Activated B cell treated with CpG ODN at 0.5 μM for 24 hours (primary cell): ENCODE results near the gene GGA1. TPM values are rescaled to one million over a fixed set of nuclear protein-coding genes. Genes with fewer than 3 reads are reported as not detected.
A peak's percentile ranks its signal among the peaks of the same experiment; 100 is the strongest.
"Not testable (repeated sequence)": the region's sequence is repeated elsewhere in the genome, so short reads cannot be mapped to it uniquely, and the experiment has no call there.

ENCODE experiments used
- ATAC-seq: fragments of 200-7000 bp; cut with Tn5 transposase; one replicate; pipeline ENCODE4 v1.10.0; 2021; ENCODE audit warnings: low read depth, mild to moderate bottlenecking, moderate library complexity
- CTCF ChIA-PET: fragments of 350-600 bp; sonication (Branson Sonifier 250); formaldehyde crosslinking; loops from one replicate; lab custom pipeline; 2021; ENCODE audit warnings: antibody characterized with exemption; lab: Charles Lee
- POLR2A ChIA-PET: fragments of 350-600 bp; sonication (Branson Sonifier 250); formaldehyde crosslinking; loops from one replicate; lab custom pipeline; 2021; ENCODE audit warnings: antibody characterized with exemption; lab: Charles Lee
- DNase-seq: peaks from one replicate; pipeline ENCODE4 v3.0.0; 2022
- H3K27ac Mint-ChIP-seq: one replicate; pipeline ENCODE4 v1.8.0; 2020; ENCODE audit warnings: mixed read lengths
- H3K27me3 Mint-ChIP-seq: one replicate; pipeline ENCODE4 v1.8.0; 2021; ENCODE audit warnings: mixed read lengths
- H3K36me3 Mint-ChIP-seq: one replicate; pipeline ENCODE4 v1.8.0; 2021; ENCODE audit warnings: low read depth, mixed read lengths
- H3K4me1 Mint-ChIP-seq: one replicate; pipeline ENCODE4 v1.8.0; 2021; ENCODE audit warnings: mixed read lengths
- H3K4me3 Mint-ChIP-seq: one replicate; pipeline ENCODE4 v1.8.0; 2020; ENCODE audit warnings: mild to moderate bottlenecking, mixed read lengths
- H3K9me3 Mint-ChIP-seq: one replicate; pipeline ENCODE4 v1.8.0; 2020; ENCODE audit warnings: mixed read lengths
- CTCF ChIP-seq: fragments of 200-600 bp; IDR thresholded peaks from one replicate; pipeline ENCODE4 v1.8.0; 2022; ENCODE audit warnings: antibody characterized with exemption, mild to moderate bottlenecking
- intact Hi-C: fragments of 100-400 bp; cut with micrococcal nuclease; formaldehyde crosslinking; loops from one replicate; pipeline ENCODE4 v1.15.1; 2024
- total RNA-seq: library from RNA; stranded (reverse); gene quantifications from 2 replicates; pipeline ENCODE4 v1.2.3, GENCODE V29; 2022

The GGA1 gene
- total RNA-seq, 1 donor from 2014 or later, result 126 TPM

DNA sequence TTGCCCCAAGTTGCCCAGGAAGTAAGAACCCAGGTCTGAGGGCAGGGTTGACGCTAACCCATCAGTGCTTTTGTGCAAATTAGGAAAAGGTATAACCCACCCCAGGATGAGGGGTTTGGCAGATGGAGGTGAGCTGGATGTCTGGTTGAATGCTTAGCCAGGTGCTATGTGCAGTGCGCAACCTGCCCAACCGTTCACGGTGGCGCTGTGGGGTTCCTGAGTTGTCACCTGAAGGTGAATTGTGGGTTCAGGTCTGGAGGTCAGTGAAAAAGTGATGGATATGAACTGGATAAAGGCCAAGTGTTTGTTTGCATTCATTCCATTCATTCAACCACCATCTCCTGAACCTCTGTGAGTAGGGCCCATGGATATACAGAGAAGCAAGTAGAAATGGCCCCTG lies 14.4 kb upstream of the GGA1 start:
- intact Hi-C loops, result no loop called here
- Mint-ChIP-seq H3K27me3 (no peaks in the 10 kb centered on the region), H3K9me3 (no peaks in the 10 kb centered on the region), H3K36me3 (no peaks in the 10 kb centered on the region), H3K27ac (no peak overlapping the region), H3K4me1 (peaks cover 11% of the 10 kb centered on the region), H3K4me3 (no peak overlapping the region)
- CTCF ChIA-PET, result interaction anchor here (1.6 to 2.6 kb wide), 3 partner anchors 13 to 50 kb away, joined by 4 to 33 read pairs (median 5); partner anchors contain the start of gene GGA1
- TF ChIP-seq CTCF, result no peak
- ATAC-seq (no peak), DNase-seq (no peak)
- POLR2A ChIA-PET, result no interaction called here

DNA sequence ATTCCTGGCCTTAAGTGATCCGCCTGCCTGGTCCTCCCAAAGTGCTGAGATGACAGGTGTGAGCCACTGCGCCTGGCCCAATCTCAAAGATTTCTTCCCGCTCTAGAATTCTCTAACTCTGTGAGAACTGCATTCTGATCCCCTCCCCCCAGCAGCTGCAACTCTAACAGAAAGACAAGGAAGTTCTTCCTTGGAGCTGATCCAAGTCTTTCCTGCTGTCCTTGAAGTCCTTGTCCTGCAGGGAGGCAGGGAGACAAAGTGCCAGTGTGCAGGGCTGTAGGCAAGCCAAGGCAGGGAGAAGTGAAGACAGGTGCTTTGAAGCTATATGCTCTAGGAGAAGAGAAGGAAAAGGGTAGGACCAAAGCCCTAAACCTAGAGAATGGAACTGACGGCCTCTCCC lies 9.5 kb upstream of the GGA1 start:
- POLR2A ChIA-PET, result interaction anchor here (0.6 to 0.7 kb wide), 3 partner anchors 55 to 353 kb away, joined by 3 to 4 read pairs (median 4); no protein-coding TSS in a partner anchor
- no peaks in the 10 kb centered on the region for H3K9me3 Mint-ChIP-seq
- no peak overlapping the region for H3K27ac Mint-ChIP-seq
- no peak for DNase-seq
- no peak for ATAC-seq
- peaks cover 10% of the 10 kb centered on the region for H3K27me3 Mint-ChIP-seq
- CTCF ChIA-PET, result no interaction called here
- H3K36me3 Mint-ChIP-seq, result no peaks in the 10 kb centered on the region
- no peaks in the 10 kb centered on the region for H3K4me1 Mint-ChIP-seq
- intact Hi-C loops, result no loop called here
- TF ChIP-seq CTCF, result no peak
- no peak overlapping the region for H3K4me3 Mint-ChIP-seq

DNA sequence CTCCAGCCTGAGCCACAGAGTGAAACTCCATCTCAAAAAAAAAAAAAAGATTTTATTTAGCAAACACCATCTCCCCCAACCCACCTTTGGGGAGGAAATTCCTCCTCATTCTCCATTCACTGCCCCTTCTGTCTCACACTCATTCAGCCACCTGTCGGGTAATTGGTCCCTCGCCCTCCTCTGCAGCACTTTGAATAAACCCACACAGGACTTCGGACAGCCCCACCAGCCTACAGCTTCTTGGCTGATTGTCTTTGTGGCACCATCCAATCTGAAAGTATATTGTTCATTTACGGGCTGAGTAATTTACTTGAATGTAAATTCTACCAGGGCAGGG lies 7.5 kb upstream of the GGA1 start:
- ChIA-PET CTCF (no interaction called here), POLR2A (interaction anchor here (0.7 kb wide), 1 partner anchor 80 kb away, joined by 3 read pairs; no protein-coding TSS in a partner anchor)
- intact Hi-C loops, result loop anchor here (10.0 kb wide), 1 partner anchor 1274 kb away; the partner anchor contains the start of gene CBX6
- no peaks in the 10 kb centered on the region for H3K4me1 Mint-ChIP-seq
- H3K36me3 Mint-ChIP-seq, result no peaks in the 10 kb centered on the region
- H3K4me3 Mint-ChIP-seq, result no peak overlapping the region
- no peaks in the 10 kb centered on the region for H3K9me3 Mint-ChIP-seq
- H3K27me3 Mint-ChIP-seq, result peaks cover 20% of the 10 kb centered on the region
- DNase-seq (no peak), ATAC-seq (no peak)
- no peak for TF ChIP-seq CTCF
- no peak overlapping the region for H3K27ac Mint-ChIP-seq

- Mint-ChIP-seq H3K27ac (no peak overlapping the region), H3K36me3 (no peaks in the 10 kb centered on the region), H3K4me1 (no peaks in the 10 kb centered on the region), H3K9me3 (no peaks in the 10 kb centered on the region), H3K27me3 (peaks cover 20% of the 10 kb centered on the region), H3K4me3 (no peak overlapping the region)
- ChIA-PET CTCF (interaction anchor here (1.2 kb wide), 1 partner anchor 9 kb away, joined by 4 read pairs; no protein-coding TSS in a partner anchor), POLR2A (interaction anchor here (1.1 kb wide), 1 partner anchor 41 kb away, joined by 3 read pairs; no protein-coding TSS in a partner anchor)
- ATAC-seq (peak; percentile 37), DNase-seq (no peak)
- intact Hi-C loops, result loop anchor here (10.0 kb wide), 1 partner anchor 1273 kb away; the partner anchor contains the start of gene CBX6
- TF ChIP-seq CTCF, result no peak
Measured at GRCh38 chr22:37601540-37602442, 6.8 kb upstream of the GGA1 start.

GRCh38 chr22:37602546-37603277 lies 5.9 kb upstream of the GGA1 start:
- ATAC-seq, H3K4me3 Mint-ChIP-seq, DNase-seq, H3K27ac Mint-ChIP-seq, H3K4me1 Mint-ChIP-seq, H3K9me3 Mint-ChIP-seq, H3K36me3 Mint-ChIP-seq: not testable (repeated sequence)
- peaks cover 22% of the 10 kb centered on the region for H3K27me3 Mint-ChIP-seq
- POLR2A ChIA-PET, result interaction anchor here (0.7 to 1.1 kb wide), 2 partner anchors 41 to 60 kb away, joined by 3 to 4 read pairs; no protein-coding TSS in a partner anchor
- CTCF ChIA-PET, result interaction anchor here (1.2 kb wide), 1 partner anchor 10 kb away, joined by 4 read pairs; no protein-coding TSS in a partner anchor
- intact Hi-C loops, result loop anchor here (10.0 kb wide), 1 partner anchor 1272 kb away; the partner anchor contains the start of gene CBX6
